ENCODE results near the gene OLFM3.
A peak's percentile ranks its signal among the peaks of the same experiment; 100 is the strongest.

Gene OLFM3

DNA sequence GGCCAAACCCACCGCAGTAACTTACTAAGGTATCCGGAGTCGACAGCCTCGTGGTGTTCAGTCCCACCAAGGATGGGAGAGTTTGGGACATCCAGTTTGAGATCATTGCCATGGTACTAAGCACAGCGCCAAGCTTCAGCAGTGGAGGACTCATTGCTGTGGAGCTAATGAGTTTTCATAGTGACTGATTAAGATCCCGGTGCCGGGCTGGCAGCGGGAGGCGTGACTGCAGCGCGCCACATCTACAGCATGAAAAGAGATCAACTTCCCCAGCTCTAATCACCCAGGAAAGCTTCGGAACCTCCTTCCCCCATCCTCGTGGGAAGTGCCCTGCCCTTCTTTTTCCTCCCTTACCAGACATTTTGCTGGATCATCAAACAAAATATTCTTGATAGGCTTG lies 149.9 kb downstream of the OLFM3 start:
- DNase-seq = no peak

DNA sequence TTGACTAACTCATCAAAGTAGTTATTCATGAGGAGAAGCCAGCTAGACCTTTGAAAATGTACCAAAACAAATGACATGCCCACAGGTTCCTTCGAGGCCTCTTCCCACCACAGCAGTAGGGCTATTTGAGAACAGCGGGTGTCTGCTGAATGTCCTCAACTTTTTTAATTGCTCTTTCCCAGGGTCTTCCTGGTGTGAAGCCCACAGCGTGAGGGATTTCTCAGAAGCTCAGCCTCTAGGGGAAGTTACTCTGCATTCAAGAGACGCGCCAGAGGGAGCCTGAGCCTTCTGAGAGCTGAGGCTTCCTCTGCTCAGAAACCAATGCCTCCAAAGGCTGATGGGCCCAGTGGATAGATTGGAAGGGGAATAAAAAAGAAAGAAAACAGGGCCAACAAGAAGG lies 153.6 kb downstream of the OLFM3 start:
- DNase-seq = no peak

DNA sequence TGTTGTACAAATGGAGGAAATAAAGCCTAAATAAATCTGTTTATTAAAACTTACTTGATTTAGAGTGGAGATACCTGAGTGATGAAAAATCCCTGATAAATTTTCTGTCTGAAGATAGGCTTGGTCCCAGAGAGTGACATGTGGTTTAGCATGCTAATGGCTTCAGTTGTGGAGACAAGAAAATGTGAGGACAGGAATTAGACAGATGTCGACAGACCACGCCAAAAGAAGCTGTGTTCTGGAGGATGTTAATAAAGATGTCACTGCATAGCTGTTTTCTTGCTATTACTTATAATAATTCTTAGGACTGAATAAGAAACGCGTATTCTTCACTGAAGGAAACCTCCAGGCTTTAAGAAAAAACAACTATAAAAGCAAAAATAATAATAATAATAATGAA lies 154.9 kb downstream of the OLFM3 start:
- DNase-seq = no peak

DNA sequence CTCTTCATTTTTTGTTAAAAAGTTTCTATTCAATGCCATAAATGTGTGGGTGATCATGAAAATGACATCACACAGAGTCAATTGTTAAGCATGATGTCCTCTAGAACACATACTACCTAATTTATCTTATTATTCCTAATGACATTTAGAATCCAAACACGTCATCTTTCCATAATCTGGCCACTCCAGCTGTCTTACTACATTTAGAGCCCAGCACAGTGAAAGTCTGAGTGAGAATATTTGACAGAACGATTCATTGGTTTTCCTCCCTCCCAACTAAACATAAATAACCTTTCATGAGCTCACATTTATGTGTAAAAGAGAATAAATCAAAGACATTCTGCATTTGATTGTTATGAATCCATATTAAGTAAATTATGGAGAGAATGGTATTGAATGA lies 160.7 kb downstream of the OLFM3 start:
- no peak for DNase-seq

DNA sequence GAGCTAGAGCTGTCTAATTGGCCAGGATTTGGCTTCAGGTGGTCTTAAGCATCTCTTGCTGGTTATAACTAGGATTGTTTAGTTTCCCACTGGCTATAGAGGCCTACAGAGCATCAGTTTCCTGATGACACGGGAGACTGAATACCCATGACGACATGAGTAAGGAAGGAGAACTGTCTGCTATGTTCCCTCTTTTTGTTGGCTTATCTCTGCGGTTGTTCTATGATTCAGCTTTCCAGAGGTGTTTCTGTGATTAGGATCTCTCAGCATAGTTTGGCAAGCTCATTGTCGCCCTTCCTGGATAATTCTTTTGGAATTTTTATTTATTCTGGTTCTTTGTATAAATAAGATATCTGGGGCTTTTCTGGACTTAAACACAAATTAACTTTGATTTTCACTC lies 163.4 kb downstream of the OLFM3 start:
- DNase-seq = no peak

DNA sequence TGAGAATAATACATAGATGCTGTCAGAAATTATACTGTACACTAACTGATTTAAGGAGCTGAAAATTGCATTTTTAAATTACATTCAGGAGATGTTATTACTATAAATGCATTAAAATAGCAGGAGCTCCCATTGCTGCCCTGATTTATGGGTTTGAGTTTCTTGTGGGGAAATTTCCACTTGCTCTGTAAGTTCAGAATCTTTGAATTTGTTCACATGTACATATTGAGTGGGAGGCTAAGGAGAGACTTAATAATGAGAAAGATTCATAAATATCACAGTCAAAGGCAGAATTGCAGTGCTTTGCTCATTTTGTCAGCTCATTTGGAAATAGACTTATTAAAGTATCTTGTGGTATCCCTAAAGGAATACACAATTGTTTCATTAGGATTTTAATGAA lies 170.3 kb downstream of the OLFM3 start:
- DNase-seq = no peak

DNA sequence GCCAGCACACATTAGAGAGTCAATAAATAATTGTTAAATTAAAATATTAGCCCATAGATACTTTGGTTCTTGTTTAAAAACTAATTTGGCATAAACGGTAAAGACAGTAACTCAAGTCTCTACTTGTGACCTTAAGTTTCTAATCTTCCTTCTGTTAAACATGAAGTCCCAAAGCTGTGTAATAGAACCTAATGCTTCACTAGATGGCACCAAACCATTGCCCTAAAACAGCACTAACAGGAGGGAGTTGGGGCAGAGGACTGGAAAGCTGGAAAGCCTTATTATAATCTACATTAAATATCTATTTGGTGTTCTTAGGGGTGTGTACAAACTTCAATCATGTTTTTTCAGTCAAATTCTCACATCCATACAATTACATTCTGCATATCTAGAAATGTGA lies 176.7 kb downstream of the OLFM3 start:
- DNase-seq = peak; percentile 32

DNA sequence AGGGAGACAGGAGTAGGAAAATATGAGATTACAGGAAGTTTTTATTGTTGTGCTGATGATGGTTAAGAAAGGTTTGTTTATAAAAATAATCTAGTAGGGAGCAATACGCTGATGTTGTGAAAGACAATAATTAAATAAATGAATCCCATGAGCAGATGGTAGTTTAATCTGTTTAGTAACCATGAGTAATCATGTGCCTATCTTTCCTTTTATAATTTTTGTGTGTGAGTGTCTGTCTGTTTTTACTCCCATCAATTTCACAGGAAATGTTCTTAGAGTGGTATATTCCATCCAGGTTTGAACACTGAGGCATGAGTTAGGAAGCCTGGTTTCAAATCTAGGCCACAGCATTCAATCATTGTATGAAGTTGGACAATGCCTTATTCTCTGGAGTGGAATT lies 180.5 kb downstream of the OLFM3 start:
- DNase-seq = no peak

DNA sequence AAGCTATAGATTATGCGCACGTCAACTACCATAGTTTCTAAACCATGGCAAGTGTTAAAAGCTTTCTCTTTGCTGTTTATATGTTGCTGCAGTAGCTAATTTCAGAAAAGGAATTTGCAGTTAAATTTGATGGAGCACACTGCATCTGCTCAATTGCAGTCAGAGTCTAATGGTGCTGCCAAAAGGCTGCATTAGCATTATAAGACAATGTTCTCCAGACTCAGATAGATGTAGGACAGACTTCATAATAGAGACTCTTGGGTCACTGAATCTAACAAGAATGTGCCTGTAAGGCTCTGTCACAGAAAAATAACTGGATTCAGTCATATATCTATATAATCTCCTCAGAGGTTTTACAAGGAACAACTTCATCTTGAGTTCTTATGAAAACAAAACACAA lies 198.3 kb downstream of the OLFM3 start:
- no peak for DNase-seq

GRCh38 chr1:101797722-101798121 lies 199.0 kb downstream of the OLFM3 start:
- DNase-seq = no peak

- DNase-seq = peak; percentile 37
These were observed 215.4 kb downstream of the OLFM3 start for GRCh38 chr1:101781201-101781831.

DNA sequence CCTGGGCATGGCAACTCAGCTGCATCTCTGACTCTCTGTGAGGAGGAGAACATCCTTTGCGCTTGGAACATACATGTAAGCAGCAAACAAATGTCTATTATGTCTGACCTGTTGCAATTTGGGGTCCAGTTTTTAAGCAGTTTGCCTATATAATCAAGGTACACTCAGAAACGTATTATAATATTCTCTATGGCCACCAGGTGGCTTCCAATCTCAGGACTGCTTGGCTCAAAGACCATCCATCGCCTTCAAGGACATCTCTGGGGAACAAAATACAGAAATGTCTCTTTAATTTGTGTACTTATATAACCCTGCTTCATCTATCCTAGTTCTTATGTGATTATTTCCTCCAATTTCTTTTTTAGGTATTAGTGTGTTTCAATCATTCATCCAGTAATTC lies 227.2 kb downstream of the OLFM3 start:
- no peak for DNase-seq

DNA sequence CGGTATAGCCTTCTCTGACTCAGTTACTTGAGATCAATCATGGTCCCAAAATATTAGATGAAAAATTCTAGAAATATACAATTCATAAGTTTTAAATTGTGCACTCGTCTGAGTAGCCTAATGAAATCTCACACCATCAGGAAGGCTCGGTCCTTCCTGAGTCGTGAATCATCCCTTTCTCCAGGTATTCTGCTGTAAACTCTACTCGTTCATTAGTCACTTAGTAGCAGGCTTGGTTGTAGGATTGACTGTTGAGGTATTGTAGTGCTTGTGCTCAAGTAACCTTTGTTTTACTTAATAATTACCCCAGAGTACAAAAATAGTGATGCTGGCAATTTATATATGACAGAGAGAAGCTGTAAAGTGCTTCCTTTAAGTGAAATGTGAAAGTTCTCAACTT lies 238.7 kb downstream of the OLFM3 start:
- no peak for DNase-seq

DNA sequence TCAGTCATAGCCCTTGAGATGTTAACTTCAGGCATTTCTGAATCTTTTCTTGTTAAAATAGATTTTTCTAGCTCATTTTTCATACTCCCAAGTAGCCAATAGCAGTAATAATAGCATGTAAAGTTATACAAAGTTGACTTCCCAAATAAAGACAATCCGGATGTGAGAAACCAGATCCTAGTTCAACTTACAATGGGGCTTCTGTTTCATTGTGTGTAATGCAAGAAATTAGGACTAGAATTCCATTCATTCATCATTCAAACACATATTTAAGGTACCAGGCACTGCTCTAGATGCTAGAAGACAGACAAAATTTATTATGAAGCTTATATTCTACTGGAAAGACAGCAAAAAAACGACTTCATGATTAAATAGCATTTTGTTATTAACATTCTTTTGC lies 240.3 kb downstream of the OLFM3 start:
- no peak for DNase-seq
